Measurements from ENCODE around the gene TBC1D8B.
"Not testable (repeated sequence)": the region's sequence is repeated elsewhere in the genome, so short reads cannot be mapped to it uniquely, and the experiment has no call there.

TBC1D8B gene

DNA sequence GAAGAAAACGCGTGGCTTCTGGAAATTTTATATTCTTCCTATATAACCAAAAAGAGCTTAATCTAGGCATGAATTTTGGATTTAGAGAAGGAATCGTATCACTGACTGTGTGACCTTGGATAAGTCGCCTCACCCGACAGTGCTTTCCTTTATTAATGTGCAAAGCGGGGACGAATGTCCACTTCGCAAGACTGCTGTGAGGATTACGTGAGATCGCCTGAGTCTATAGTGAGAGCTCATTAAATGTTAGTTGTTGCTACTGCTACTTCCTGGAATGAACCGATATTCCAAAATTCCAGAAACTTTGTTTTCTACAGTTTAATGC lies 448 bp upstream of the TBC1D8B start:
- no peak for DNase-seq (ENCODE audit: low read depth)
- TF ChIP-seq, protein P1, sequence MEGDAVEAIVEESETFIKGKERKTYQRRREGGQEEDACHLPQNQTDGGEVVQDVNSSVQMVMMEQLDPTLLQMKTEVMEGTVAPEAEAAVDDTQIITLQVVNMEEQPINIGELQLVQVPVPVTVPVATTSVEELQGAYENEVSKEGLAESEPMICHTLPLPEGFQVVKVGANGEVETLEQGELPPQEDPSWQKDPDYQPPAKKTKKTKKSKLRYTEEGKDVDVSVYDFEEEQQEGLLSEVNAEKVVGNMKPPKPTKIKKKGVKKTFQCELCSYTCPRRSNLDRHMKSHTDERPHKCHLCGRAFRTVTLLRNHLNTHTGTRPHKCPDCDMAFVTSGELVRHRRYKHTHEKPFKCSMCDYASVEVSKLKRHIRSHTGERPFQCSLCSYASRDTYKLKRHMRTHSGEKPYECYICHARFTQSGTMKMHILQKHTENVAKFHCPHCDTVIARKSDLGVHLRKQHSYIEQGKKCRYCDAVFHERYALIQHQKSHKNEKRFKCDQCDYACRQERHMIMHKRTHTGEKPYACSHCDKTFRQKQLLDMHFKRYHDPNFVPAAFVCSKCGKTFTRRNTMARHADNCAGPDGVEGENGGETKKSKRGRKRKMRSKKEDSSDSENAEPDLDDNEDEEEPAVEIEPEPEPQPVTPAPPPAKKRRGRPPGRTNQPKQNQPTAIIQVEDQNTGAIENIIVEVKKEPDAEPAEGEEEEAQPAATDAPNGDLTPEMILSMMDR (conservative IDR thresholded peaks at IDR 0.05; ENCODE audit: low read length): no peak
- H3K4me3 ChIP-seq (ENCODE audit: low read length): peak overlapping the region; percentile 90

DNA sequence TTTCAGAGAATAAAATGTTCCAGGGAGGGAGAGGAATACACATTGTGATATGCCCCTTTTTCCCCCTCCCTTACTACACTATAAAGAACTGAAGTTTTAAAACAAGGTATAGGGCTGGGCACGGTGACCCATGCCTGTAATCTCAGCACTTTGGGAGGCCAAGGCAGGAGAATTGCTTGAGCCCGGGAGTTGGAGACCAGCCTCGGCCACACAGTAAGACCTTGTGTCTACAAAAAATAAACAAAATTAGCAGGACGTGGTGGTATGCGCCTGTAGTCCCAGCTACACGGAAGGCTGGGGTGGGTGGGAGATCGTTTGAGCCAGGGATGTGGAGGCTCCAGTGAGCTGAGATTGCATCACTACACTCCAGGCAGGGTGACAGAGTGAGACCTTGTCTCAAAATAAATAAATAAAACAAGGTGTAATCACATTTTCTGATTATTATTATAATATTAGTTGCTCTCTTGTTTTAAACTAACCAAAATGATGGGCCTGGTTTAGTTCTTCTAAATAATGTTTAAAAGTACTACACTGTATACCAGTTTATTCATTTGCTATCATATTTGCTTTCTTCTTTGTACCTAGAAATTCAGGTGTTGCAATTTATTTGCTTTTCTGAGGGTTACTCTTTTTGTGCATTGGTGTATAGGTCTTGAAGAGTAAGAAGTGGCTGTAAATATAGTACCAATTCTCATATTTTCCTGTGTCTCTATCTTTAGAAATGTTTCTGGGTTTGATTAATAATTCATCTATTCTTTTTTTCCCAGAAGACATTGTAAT lies 8.8 kb downstream of the TBC1D8B start:
- no peak for DNase-seq (ENCODE audit: low read depth)
- H3K4me3 ChIP-seq (ENCODE audit: low read length): no peak overlapping the region
- TF ChIP-seq, protein P1 (conservative IDR thresholded peaks at IDR 0.05; ENCODE audit: low read length): no peak

DNA sequence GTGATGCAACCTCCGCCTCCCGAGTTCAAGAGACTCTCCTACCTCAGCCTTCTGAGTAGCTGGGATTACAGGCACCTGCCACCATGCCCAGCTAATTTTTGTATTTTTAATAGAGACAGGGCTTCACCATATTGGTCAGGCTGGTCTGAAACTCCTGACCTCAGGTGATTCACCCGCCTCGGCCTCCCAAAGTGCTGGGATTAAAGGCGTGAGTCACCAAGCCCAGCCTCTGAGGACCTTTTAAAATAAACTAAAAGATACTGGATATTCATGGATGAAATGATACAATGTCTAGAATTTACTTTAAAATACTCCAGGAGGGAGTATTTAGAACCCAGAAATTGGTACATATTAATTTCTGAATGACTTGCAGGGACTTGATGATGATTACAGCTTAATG lies 10.5 kb downstream of the TBC1D8B start:
- not testable (repeated sequence) for DNase-seq (ENCODE audit: low read depth); H3K4me3 ChIP-seq (ENCODE audit: low read length)

DNA sequence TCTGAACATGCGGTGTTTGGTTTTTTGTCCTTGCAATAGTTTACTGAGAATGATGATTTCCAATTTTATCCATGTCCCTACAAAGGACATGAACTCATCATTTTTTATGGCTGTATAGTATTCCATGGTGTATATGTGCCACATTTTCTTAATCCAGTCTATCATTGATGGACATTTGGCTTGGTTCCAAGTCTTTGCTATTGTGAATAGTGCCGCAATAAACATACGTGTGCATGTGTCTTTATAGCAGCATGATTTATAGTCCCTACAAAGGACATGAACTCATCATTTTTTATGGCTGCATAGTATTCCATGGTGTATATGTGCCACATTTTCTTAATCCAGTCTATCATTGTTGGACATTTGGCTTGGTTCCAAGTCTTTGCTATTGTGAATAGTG lies 11.6 kb downstream of the TBC1D8B start:
- H3K4me3 ChIP-seq (ENCODE audit: low read length); DNase-seq (ENCODE audit: low read depth): not testable (repeated sequence)

DNA sequence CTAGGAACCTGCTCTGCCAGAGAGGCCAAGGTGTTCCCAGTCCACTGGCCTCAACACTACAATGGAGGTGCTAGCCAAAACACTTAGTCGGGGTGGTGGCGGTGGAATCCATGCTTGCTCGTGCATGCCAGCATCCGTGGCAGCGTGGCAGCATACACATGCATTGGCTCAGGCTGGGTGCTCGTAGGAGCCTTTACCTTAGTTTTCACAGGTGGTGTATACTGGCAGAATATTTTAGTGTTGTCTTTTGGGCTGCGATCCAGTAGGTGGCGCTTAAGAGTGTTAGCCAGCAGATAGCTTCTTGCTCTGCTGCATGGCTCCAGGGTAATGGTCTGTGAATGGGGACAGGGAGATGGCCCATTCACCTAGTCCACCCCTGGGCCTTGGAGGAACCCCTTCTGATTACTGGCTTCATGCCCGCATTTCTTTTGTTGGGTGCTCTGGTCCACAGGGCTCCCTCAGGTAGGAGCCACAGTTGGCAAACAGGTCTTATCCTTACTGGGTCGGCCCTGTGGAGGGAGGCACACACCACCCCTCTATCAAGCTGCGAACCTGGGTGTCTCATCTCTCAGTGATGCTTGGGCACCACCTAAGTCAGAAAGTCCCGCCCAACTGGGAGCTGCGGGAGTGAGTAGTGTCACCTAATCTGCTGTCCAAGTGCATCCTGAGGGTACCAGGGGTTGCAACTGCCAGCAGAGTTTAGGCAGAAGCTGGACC lies 60.7 kb downstream of the TBC1D8B start:
- H3K4me3 ChIP-seq (ENCODE audit: low read length): no peak overlapping the region
- TF ChIP-seq, protein P1 (conservative IDR thresholded peaks at IDR 0.05; ENCODE audit: low read length): peak; percentile 21
- DNase-seq (ENCODE audit: low read depth): no peak

DNA sequence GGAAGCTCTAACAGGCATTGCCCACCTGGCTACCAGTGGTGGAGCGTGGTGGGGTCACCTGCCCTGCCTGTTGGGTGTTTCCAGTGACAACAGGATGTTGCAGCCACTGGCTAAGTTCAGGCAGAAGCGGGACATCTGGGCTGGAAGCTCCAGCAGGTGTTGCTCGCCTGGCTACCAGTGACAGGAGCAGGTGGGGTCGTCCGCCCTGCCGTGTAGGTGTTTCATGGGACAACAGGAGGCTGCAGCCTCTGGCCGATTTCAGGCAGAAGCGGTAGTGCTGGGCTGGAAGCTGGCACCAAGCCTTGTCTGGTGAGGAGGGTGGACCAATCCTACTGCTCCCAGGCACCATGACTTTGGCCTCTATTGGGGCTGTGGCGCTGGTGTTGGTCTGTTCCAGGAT lies 61.2 kb downstream of the TBC1D8B start:
- DNase-seq (ENCODE audit: low read depth): no peak
- no peak overlapping the region for H3K4me3 ChIP-seq (ENCODE audit: low read length)
- TF ChIP-seq, protein P1 (conservative IDR thresholded peaks at IDR 0.05; ENCODE audit: low read length): no peak

DNA sequence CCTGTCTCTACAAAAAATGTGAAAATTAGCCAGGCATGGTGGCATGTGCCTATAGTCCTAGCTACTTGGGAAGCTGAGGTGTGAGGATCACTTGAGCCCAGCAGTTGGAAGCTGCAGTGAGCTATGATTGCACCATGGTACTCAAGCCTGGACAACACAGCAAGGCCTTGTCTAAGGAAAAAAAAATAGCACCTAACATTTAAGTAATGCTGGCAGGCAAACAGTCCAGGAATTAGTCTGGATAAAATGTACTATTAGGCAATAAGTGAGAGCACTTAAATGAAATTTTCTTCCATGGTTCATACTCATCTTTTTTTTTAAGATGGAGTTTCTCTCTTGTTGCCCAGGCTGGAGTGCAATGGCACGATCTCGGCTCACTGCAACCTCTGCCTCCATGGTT lies 70.3 kb downstream of the TBC1D8B start:
- H3K4me3 ChIP-seq (ENCODE audit: low read length); DNase-seq (ENCODE audit: low read depth): not testable (repeated sequence)

DNA sequence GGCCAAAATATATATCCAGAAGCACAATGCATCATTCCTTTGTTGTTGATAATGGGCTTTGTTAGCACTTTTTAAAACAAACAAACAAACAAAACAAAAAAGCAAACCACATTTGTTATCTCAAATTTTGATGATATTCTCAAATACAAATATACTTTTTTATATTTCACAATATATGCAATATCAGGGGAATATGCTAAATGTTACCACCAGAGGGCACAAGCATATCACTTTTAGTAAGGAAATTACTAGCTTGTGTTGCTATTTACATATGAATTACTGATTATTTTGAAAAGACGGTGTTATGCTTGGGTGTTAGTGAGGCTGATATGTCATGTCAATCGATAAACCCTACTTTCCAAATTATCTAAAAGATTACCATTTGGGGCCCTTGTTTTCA lies 71.6 kb downstream of the TBC1D8B start:
- peak; percentile 24 for DNase-seq (ENCODE audit: low read depth)
- TF ChIP-seq, protein P1 (conservative IDR thresholded peaks at IDR 0.05; ENCODE audit: low read length): peak; percentile 58

More for the DNA sequence above, 71.6 kb downstream of the TBC1D8B start:
- H3K4me3 ChIP-seq (ENCODE audit: low read length): no peak overlapping the region
